Astrocyte of the spinal cord (primary cell): ENCODE results near the gene FBXL19.
A peak's percentile ranks its signal among the peaks of the same experiment; 100 is the strongest.

ENCODE experiments used
- DNase-seq: peaks from one replicate; pipeline ENCODE4 v3.0.0; 2011; ENCODE audit warnings: low read depth, low spot score
- H3K4me3 ChIP-seq: 2 replicates; pipeline ENCODE4 v1.5.1; 2011; ENCODE audit warnings: low read depth, mild to moderate bottlenecking, low read length, moderate library complexity
- CTCF ChIP-seq: IDR thresholded peaks from 2 replicates; pipeline ENCODE4 v1.5.1; 2012; ENCODE audit warnings: low read depth, mild to moderate bottlenecking, low read length, inconsistent platforms
- in situ Hi-C: cut with HindIII; loops from 2 replicates; pipeline ENCODE4 v1.10.0; 2017; ENCODE audit warnings: low sequenced_read_pairs

FBXL19 gene

GRCh38 chr16:30972872-30973271 is 49.5 kb downstream of the FBXL19 start:
- in situ Hi-C loops: no loop called here
- peak; percentile 32 for DNase-seq
- no peak overlapping the region for H3K4me3 ChIP-seq
- peak; percentile 38 for TF ChIP-seq CTCF

GRCh38 chr16:30974348-30974747 is 51.0 kb downstream of the FBXL19 start:
- no peak overlapping the region for H3K4me3 ChIP-seq
- no peak for DNase-seq
- in situ Hi-C loops: no loop called here
- no peak for TF ChIP-seq CTCF

GRCh38 chr16:30976486-30976885 is 53.1 kb downstream of the FBXL19 start:
- TF ChIP-seq CTCF: no peak
- DNase-seq: no peak
- in situ Hi-C loops: no loop called here
- no peak overlapping the region for H3K4me3 ChIP-seq

- in situ Hi-C loops: no loop called here
- no peak overlapping the region for H3K4me3 ChIP-seq
- no peak for DNase-seq
- peak; percentile 39 for TF ChIP-seq CTCF
These were observed 54.1 kb downstream of the FBXL19 start for GRCh38 chr16:30977502-30977901.

- DNase-seq: no peak
- no peak overlapping the region for H3K4me3 ChIP-seq
- TF ChIP-seq CTCF: no peak
- in situ Hi-C loops: no loop called here
These were observed 56.0 kb downstream of the FBXL19 start for GRCh38 chr16:30979170-30980022.

GRCh38 chr16:30980023-30980371 is 56.6 kb downstream of the FBXL19 start:
- DNase-seq: no peak
- H3K4me3 ChIP-seq: no peak overlapping the region
- TF ChIP-seq CTCF: no peak
- in situ Hi-C loops: no loop called here
